A673 (cell line): ENCODE measurements around the gene WFDC5. TPM values are rescaled to one million over a fixed set of nuclear protein-coding genes. Genes with fewer than 3 reads are reported as not detected.

Source experiments
- BruUV-seq: library from RNA; stranded (reverse); fragments of 400-500 nt; replicated peaks from 2 replicates; lab custom pipeline; 2021; lab: Mats Ljungman, UMichigan
- CTCF ChIA-PET: fragments of 300-600 bp; sonication (Branson Sonifier 250); formaldehyde crosslinking; loops from one replicate; lab custom pipeline; 2022; ENCODE audit warnings: antibody characterized with exemption; lab: Charles Lee
- POLR2A ChIA-PET: fragments of 300-600 bp; sonication (Branson Sonifier 250); formaldehyde crosslinking; loops from one replicate; lab custom pipeline; 2022; ENCODE audit warnings: antibody characterized with exemption; ENCODE audit not compliant: low non-redundant PET; lab: Charles Lee
- DNase-seq: peaks from one replicate; pipeline ENCODE4 v3.0.0-alpha.2; 2015; ENCODE audit warnings: low spot score
- H3K27ac ChIP-seq: fragments of 200-600 bp; sonication (generic); 2 replicates; pipeline ENCODE4 v1.5.1; 2016; ENCODE audit warnings: mixed run types, low read depth, mild to moderate bottlenecking, mixed read lengths, antibody characterized with exemption, low read length; ENCODE audit not compliant: poor library complexity, severe bottlenecking
- H3K27me3 ChIP-seq: fragments of 200-600 bp; sonication (generic); replicated peaks from 2 replicates; pipeline ENCODE4 v1.6.1; 2017; ENCODE audit warnings: mixed run types, low read depth, mild to moderate bottlenecking, mixed read lengths, antibody characterized with exemption, low read length; ENCODE audit not compliant: insufficient read depth, poor library complexity
- H3K36me3 ChIP-seq: fragments of 200-600 bp; sonication (generic); 2 replicates; pipeline ENCODE4 v1.6.1; 2016; ENCODE audit warnings: mixed run types, mild to moderate bottlenecking, mixed read lengths, antibody characterized with exemption, low read length; ENCODE audit not compliant: insufficient read depth, poor library complexity, severe bottlenecking
- H3K4me1 ChIP-seq: fragments of 200-600 bp; sonication (generic); 2 replicates; pipeline ENCODE4 v1.6.1; 2017; ENCODE audit warnings: mixed run types, mild to moderate bottlenecking, mixed read lengths, antibody characterized with exemption, low read length; ENCODE audit not compliant: insufficient read depth, poor library complexity, severe bottlenecking
- H3K4me3 ChIP-seq: fragments of 200-600 bp; sonication (generic); 2 replicates; pipeline ENCODE4 v1.5.1; 2016; ENCODE audit warnings: low read depth, mixed run types, mild to moderate bottlenecking, mixed read lengths, low read length; ENCODE audit not compliant: poor library complexity, severe bottlenecking
- H3K9me3 ChIP-seq: fragments of 200-600 bp; sonication (generic); 2 replicates; pipeline ENCODE4 v1.6.1; 2016; ENCODE audit warnings: mixed run types, low read depth, mild to moderate bottlenecking, mixed read lengths, antibody characterized with exemption, low read length; ENCODE audit not compliant: poor library complexity, severe bottlenecking
- EZH2 ChIP-seq: fragments of 200-600 bp; sonication (generic); IDR thresholded peaks from 2 replicates; pipeline ENCODE4 v1.6.1; 2017; ENCODE audit warnings: borderline replicate concordance, low read depth, mild to moderate bottlenecking, mixed read lengths, antibody characterized with exemption, low read length; ENCODE audit not compliant: poor library complexity, severe bottlenecking
- intact Hi-C: fragments of 100-400 bp; cut with micrococcal nuclease; formaldehyde crosslinking; loops from one replicate; pipeline ENCODE4 v1.10.0; 2022; ENCODE audit not compliant: unreplicated experiment
- total RNA-seq: library from RNA; stranded (reverse); gene quantifications from 2 replicates; pipeline ENCODE4 v1.2.3, GENCODE V29; 2021
- TF ChIP-seq, protein P1 (sequence below): fragments of 300-800, 200-600 bp; sonication (generic); conservative IDR thresholded peaks from 2 replicates; pipeline ENCODE4 v1.5.1; 2017; ENCODE audit warnings: low read depth, mild to moderate bottlenecking, antibody characterized with exemption, low read length, moderate library complexity, mixed read lengths

WFDC5 gene
- total RNA-seq, 1 experiment from 2014 or later: not detected

DNA sequence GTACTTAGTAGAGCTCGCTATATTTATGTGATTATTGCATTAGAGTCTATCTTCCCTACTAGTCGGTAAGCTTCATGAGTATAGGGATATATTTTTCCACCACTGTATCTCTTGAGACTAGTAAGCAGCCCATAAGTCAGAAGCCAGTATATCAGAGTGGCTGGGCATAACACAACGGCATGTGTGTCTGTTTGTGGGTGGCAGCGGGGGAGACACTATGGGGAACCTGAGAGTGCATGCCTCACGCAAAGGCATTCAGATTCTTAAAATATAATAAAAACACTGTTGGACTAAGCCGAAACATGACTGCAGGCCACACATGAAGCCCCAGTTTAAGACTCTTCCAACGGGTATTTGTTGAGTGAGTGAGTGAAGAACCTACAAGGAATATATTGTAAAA lies 22.1 kb downstream of the WFDC5 start:
- H3K4me1 ChIP-seq: no peaks in the 10 kb centered on the region
- H3K36me3 ChIP-seq: no peaks in the 10 kb centered on the region
- H3K4me3 ChIP-seq: no peak overlapping the region
- H3K27ac ChIP-seq: no peak overlapping the region
- POLR2A ChIA-PET: no interaction called here
- no TSS peak for BruUV-seq
- intact Hi-C loops: loop anchor here (5.0 kb wide), 1 partner anchor 81 kb away; no protein-coding TSS in a partner anchor
- H3K27me3 ChIP-seq: no peaks in the 10 kb centered on the region
- no peak for DNase-seq
- H3K9me3 ChIP-seq: no peaks in the 10 kb centered on the region
- CTCF ChIA-PET: no interaction called here
- TF ChIP-seq, protein P1, sequence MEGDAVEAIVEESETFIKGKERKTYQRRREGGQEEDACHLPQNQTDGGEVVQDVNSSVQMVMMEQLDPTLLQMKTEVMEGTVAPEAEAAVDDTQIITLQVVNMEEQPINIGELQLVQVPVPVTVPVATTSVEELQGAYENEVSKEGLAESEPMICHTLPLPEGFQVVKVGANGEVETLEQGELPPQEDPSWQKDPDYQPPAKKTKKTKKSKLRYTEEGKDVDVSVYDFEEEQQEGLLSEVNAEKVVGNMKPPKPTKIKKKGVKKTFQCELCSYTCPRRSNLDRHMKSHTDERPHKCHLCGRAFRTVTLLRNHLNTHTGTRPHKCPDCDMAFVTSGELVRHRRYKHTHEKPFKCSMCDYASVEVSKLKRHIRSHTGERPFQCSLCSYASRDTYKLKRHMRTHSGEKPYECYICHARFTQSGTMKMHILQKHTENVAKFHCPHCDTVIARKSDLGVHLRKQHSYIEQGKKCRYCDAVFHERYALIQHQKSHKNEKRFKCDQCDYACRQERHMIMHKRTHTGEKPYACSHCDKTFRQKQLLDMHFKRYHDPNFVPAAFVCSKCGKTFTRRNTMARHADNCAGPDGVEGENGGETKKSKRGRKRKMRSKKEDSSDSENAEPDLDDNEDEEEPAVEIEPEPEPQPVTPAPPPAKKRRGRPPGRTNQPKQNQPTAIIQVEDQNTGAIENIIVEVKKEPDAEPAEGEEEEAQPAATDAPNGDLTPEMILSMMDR: no peak
- no peak for TF ChIP-seq EZH2

DNA sequence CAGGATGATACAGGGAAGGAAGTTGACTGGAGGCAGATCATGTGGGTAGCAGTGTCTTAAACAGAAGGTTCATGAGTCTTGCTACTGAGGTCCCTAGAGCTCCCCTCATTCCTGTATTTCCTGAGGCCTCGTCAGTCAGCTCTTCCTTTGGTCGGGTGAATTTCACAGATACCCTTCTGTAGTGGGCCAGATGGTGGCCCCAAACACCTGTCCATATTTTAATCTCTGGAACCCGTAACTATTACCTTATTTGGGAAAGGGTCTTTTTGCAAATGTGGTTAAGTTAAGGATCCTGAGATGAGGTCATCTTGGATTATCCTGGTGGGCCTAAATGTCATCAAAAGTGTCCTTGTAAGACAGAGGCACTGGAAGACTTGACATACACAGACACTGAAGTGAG lies 23.6 kb downstream of the WFDC5 start:
- CTCF ChIA-PET: interaction anchor here (0.5 kb wide), 1 partner anchor 14 kb away, joined by 3 read pairs; no protein-coding TSS in a partner anchor
- intact Hi-C loops: loop anchor here (5.0 kb wide), 1 partner anchor 79 kb away; no protein-coding TSS in a partner anchor
- H3K9me3 ChIP-seq: no peaks in the 10 kb centered on the region
- no peaks in the 10 kb centered on the region for H3K36me3 ChIP-seq
- TF ChIP-seq, protein P1: no peak
- no peak for TF ChIP-seq EZH2
- no peaks in the 10 kb centered on the region for H3K4me1 ChIP-seq
- H3K4me3 ChIP-seq: no peak overlapping the region
- H3K27me3 ChIP-seq: no peaks in the 10 kb centered on the region
- BruUV-seq: no TSS peak
- no peak for DNase-seq
- no peak overlapping the region for H3K27ac ChIP-seq
- POLR2A ChIA-PET: no interaction called here

DNA sequence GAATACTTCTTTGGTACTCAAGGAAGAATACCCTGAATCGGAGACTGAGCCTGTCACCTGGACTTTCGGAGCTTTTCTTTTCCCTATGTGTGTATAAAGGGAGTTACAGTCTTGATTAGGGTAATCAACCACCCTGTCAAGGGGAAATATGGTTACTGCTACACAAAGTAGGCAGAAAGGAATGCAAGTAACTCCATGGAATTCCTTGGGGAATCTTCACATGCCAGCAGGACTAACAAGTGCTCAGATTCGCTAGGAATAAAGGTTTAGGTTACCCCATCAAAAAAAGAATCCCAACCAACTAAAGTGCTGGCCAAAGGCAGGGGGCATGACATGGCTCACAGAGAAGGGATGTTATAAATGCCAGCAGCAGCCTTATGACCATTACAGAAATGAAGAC lies 24.5 kb downstream of the WFDC5 start:
- no peaks in the 10 kb centered on the region for H3K27me3 ChIP-seq
- no peak overlapping the region for H3K4me3 ChIP-seq
- no peak for DNase-seq
- H3K36me3 ChIP-seq: no peaks in the 10 kb centered on the region
- no peaks in the 10 kb centered on the region for H3K4me1 ChIP-seq
- ChIA-PET POLR2A (no interaction called here), CTCF (no interaction called here)
- intact Hi-C loops: loop anchor here (5.0 kb wide), 1 partner anchor 78 kb away; no protein-coding TSS in a partner anchor
- no peaks in the 10 kb centered on the region for H3K9me3 ChIP-seq
- TF ChIP-seq, protein P1: no peak
- TF ChIP-seq EZH2: no peak
- H3K27ac ChIP-seq: no peak overlapping the region
- BruUV-seq: no TSS peak
